ENCODE data around the gene PCK1. TPM values are rescaled to one million over a fixed set of nuclear protein-coding genes. Genes with fewer than 3 reads are reported as not detected.

The PCK1 gene
- total and polyA plus RNA-seq, 2 of the 8 experiments (the other 6 are each of a cell fraction or from before 2014, with no cell fraction given): not detected

- no peak overlapping the region for H3K4me2 ChIP-seq (ENCODE audit: insufficient read depth in 1 of 2, low read depth in 2 of 2, low read length in 2 of 2)
- FAIRE-seq (no peak), DNase-seq (ENCODE audit: low read depth in 1 of 2, low spot score in 2 of 2) (no peak)
- H3K79me1 ChIP-seq (ENCODE audit: low read depth, low read length): no peaks in the 10 kb centered on the region
- no peaks in the 10 kb centered on the region for H3K9me3 ChIP-seq (ENCODE audit: insufficient read depth in 2 of 2, low read depth in 1 of 2, low read length in 1 of 2)
- no peak overlapping the region for H2BK20ac ChIP-seq (ENCODE audit: low read length)
- H3K4ac ChIP-seq (replicated peaks; ENCODE audit: insufficient read length, low read depth, low read length): no peak overlapping the region
- no peak overlapping the region for H2AFZ ChIP-seq (ENCODE audit: low read length)
- no peak overlapping the region for H3K18ac ChIP-seq (ENCODE audit: extremely low read depth, low read length)
- H3K9ac ChIP-seq (replicated peaks in 1 of 4; ENCODE audit: extremely low read depth in 1 of 4, low read depth in 3 of 4, low read length in 3 of 4): no peak overlapping the region
- H4K20me1 ChIP-seq (replicated peaks in 1 of 2; ENCODE audit: control insufficient read depth in 1 of 2, insufficient read depth in 2 of 2, low read length in 2 of 2): no peaks in the 10 kb centered on the region
- no peak overlapping the region for H4K8ac ChIP-seq (ENCODE audit: extremely low read depth, insufficient read depth, low read length)
- no peak overlapping the region for H4K5ac ChIP-seq (ENCODE audit: insufficient read length, low read depth, low read length)
- H4K91ac ChIP-seq (replicated peaks; ENCODE audit: insufficient read length, low read length): no peak overlapping the region
- H3K27me3 ChIP-seq (replicated peaks in 1 of 4; ENCODE audit: control insufficient read depth in 3 of 4, extremely low read depth in 1 of 4, insufficient read depth in 3 of 4, low read length in 3 of 4): no peaks in the 10 kb centered on the region
- H3K27ac ChIP-seq (ENCODE audit: low read depth, low read length): no peak overlapping the region
- ChIA-PET CTCF (ENCODE audit: partially characterized antibody) (interaction anchor here (1.1 to 6.3 kb wide), 3 partner anchors 13 to 18 kb away, joined by 3 to 46 read pairs (median 3); no protein-coding TSS in a partner anchor), POLR2A (ENCODE audit: partially characterized antibody) (interaction anchor here (0.8 kb wide), 1 partner anchor 10 kb away, joined by 3 read pairs; no protein-coding TSS in a partner anchor)
- no peaks in the 10 kb centered on the region for H3K4me1 ChIP-seq (replicated peaks in 1 of 4; ENCODE audit: control insufficient read depth in 3 of 4, insufficient read depth in 4 of 4, low read length in 3 of 4)
- H3K36me3 ChIP-seq (ENCODE audit: control insufficient read depth in 2 of 4, insufficient read depth in 4 of 4, low read length in 3 of 4): no peaks in the 10 kb centered on the region
- no peak overlapping the region for H3K23ac ChIP-seq (ENCODE audit: insufficient read length)
- H2AK5ac ChIP-seq (ENCODE audit: low read depth, low read length): no peak overlapping the region
- no peak overlapping the region for H3K4me3 ChIP-seq (ENCODE audit: extremely low read depth in 1 of 4, insufficient read depth in 2 of 4, low read depth in 3 of 4, low read length in 4 of 4)
- no peaks in the 10 kb centered on the region for H3K79me2 ChIP-seq (ENCODE audit: control insufficient read depth in 1 of 2, insufficient read depth in 2 of 2, low read length in 2 of 2)
- no peaks in the 10 kb centered on the region for H3K23me2 ChIP-seq (ENCODE audit: low read depth, low read length)
- no peak overlapping the region for H3K14ac ChIP-seq (ENCODE audit: insufficient read length)
- H2BK12ac ChIP-seq (ENCODE audit: low read depth, low read length): no peak overlapping the region
- no peak overlapping the region for H3K56ac ChIP-seq (replicated peaks; ENCODE audit: insufficient read length, low read depth, low read length)
- H2BK15ac ChIP-seq (ENCODE audit: low read length): no peak overlapping the region
- WGBS, 2 experiments (ENCODE audit: extremely low coverage in 1 of 2, insufficient coverage in 1 of 2, insufficient read length in 1 of 2, insufficient replicate concordance in 2 of 2, low coverage in 1 of 2, low lambda C conversion rate in 2 of 2, missing lambda C conversion rate in 1 of 2): 90% methylated on average over 15 of the region's 15 CpGs; no CpG with 5 or more reads in 1 of the 2 experiments
- no peak overlapping the region for H2BK120ac ChIP-seq (replicated peaks; ENCODE audit: low read depth, low read length)
- H2BK5ac ChIP-seq (ENCODE audit: low read depth, low read length): no peak overlapping the region
- TF ChIP-seq ATF2 (IDR thresholded peaks at IDR 0.05; ENCODE audit: low read length): no peak
- no peak for TF ChIP-seq RAD21 (IDR thresholded peaks at IDR 0.05 in 1 of 2, conservative IDR thresholded peaks at IDR 0.05 in 1 of 2; ENCODE audit: low read depth in 2 of 2, low read length in 2 of 2)
These were observed 2.2 kb upstream of the PCK1 start for GRCh38 chr20:57558614-57559288.

Data from H1 (cell line).